K562 (cell line): Measurements from ENCODE around the gene MRTFB. TPM values are rescaled to one million over a fixed set of nuclear protein-coding genes. Genes with fewer than 3 reads are reported as not detected.

Experiments used
- CHCHD3 ChIP-seq: fragments of 250-450 bp; sonication (Bioruptor Pico); IDR thresholded peaks from 2 replicates; pipeline ENCODE4 v2.1.2; 2022; ENCODE audit warnings: mild to moderate bottlenecking
- CREM ChIP-seq: IDR thresholded peaks from 2 replicates; pipeline ENCODE4 v1.6.1; 2014; ENCODE audit warnings: antibody characterized with exemption, low read depth
- FIP1L1 ChIP-seq: fragments of 200-400 bp; formaldehyde crosslinking; IDR thresholded peaks from 2 replicates; pipeline ENCODE4 v1.6.1; 2018; ENCODE audit warnings: mild to moderate bottlenecking, low read depth, low read length; ENCODE audit not compliant: poor library complexity, severe bottlenecking
- FOXA1 ChIP-seq: fragments of 450-650 bp; IDR thresholded peaks from 2 replicates; pipeline ENCODE4 v1.6.1; 2016; ENCODE audit warnings: mild to moderate bottlenecking, borderline replicate concordance
- HDAC8 ChIP-seq: fragments of 450-650 bp; IDR thresholded peaks from 2 replicates; pipeline ENCODE4 v1.6.1; 2016; ENCODE audit warnings: mild to moderate bottlenecking, missing genetic modification characterization, moderate library complexity, missing compliant biosample characterization
- IRF2 ChIP-seq: sonication (generic); formaldehyde crosslinking; IDR thresholded peaks from 2 replicates; pipeline ENCODE4 v1.8.1; 2022; ENCODE audit warnings: mild to moderate bottlenecking, missing genetic modification reagents
- MCM2 ChIP-seq: fragments of 450-650 bp; IDR thresholded peaks from 2 replicates; pipeline ENCODE4 v1.6.1; 2017; ENCODE audit warnings: low read depth, mild to moderate bottlenecking
- MNT ChIP-seq, 2 experiments: fragments of 450-650 bp; conservative IDR thresholded peaks; 2 replicates each; pipeline ENCODE4 v1.6.1; 2017; ENCODE audit warnings: mild to moderate bottlenecking in 2 of 2, moderate library complexity in 2 of 2
- RBM22 ChIP-seq: fragments of 200-400 bp; formaldehyde crosslinking; IDR thresholded peaks from 2 replicates; pipeline ENCODE4 v1.6.1; 2018; ENCODE audit warnings: low read length, low read depth; ENCODE audit not compliant: poor library complexity, severe bottlenecking
- RBM25 ChIP-seq: fragments of 200-400 bp; formaldehyde crosslinking; IDR thresholded peaks from 2 replicates; pipeline ENCODE4 v1.6.1; 2018; ENCODE audit warnings: low read length, low read depth, moderate library complexity; ENCODE audit not compliant: severe bottlenecking
- RNF219 ChIP-seq: fragments of 250-450 bp; sonication (Bioruptor Pico); IDR thresholded peaks from 2 replicates; pipeline ENCODE4 v1.5.0; 2022; ENCODE audit warnings: mild to moderate bottlenecking
- SMARCE1 ChIP-seq: fragments of 450-650 bp; IDR thresholded peaks from 2 replicates; pipeline ENCODE4 v1.7.1; 2016; ENCODE audit warnings: mild to moderate bottlenecking
- TCF7L2 ChIP-seq: fragments of 150-350 bp; IDR thresholded peaks from 2 replicates; pipeline ENCODE4 v1.6.1; 2016; ENCODE audit warnings: low read depth, mild to moderate bottlenecking, low read length, moderate library complexity
- TFAM ChIP-seq: fragments of 250-450 bp; sonication (Bioruptor Pico); conservative IDR thresholded peaks from 2 replicates; pipeline ENCODE4 v1.5.0; 2021; ENCODE audit warnings: mild to moderate bottlenecking, moderate library complexity
- TFAP4 ChIP-seq: sonication (generic); formaldehyde crosslinking; IDR thresholded peaks from 2 replicates; pipeline ENCODE4 v1.8.0; 2022; ENCODE audit warnings: missing genetic modification reagents, mild to moderate bottlenecking, moderate library complexity, borderline replicate concordance
- THAP7 ChIP-seq: fragments of 250-450 bp; sonication (Bioruptor Pico); IDR thresholded peaks from 2 replicates; pipeline ENCODE4 v1.5.0; 2021
- ZFP30 ChIP-seq: fragments of 250-450 bp; sonication (Bioruptor Pico); IDR thresholded peaks from 2 replicates; pipeline ENCODE4 v1.8.0; 2022; ENCODE audit warnings: moderate library complexity, mild to moderate bottlenecking, inconsistent platforms, borderline replicate concordance
- ZNF197 ChIP-seq: fragments of 200-800 bp; sonication (Bioruptor generic); IDR thresholded peaks from 2 replicates; pipeline ENCODE4 v1.6.1; 2016; ENCODE audit warnings: low read depth, missing genetic modification characterization, missing compliant biosample characterization
- ZNF354B ChIP-seq: fragments of 250-450 bp; sonication (Bioruptor Pico); IDR thresholded peaks from 2 replicates; pipeline ENCODE4 v1.4.0; 2020
- ZNF77 ChIP-seq: fragments of 250-450 bp; sonication (Bioruptor Pico); IDR thresholded peaks from 2 replicates; pipeline ENCODE4 v1.5.0; 2020
- polyA plus RNA-seq, 8 experiments: library from polyadenylated mRNA; depleted of rRNA in 4 of 8; stranded (reverse) in 5 of 8; unstranded in 3 of 8; fragments of >200 nt; fragmentation: Nextera tagmentation in 2 of 8; fragmentation: Illumina TruSeq in 1 of 8; extraction: Ambion mirVana in 2 of 8; extraction: Trizol in 1 of 8; gene quantifications; 2 replicates each; pipeline versions ENCODE4 v1.2.1 to v1.2.3, GENCODE V29; 2011 to 2014; ENCODE audit warnings: inconsistent platforms in 1 of 8, missing spikeins in 1 of 8
- total RNA-seq, 7 experiments: library from RNA; depleted of rRNA in 6 of 7; stranded (reverse); fragments of >200 nt in 6 of 7; fragmentation: Illumina TruSeq in 2 of 7; extraction: Trizol in 2 of 7; gene quantifications; 2 replicates each; pipeline versions ENCODE4 v1.2.1 to v1.2.3, GENCODE V29; 2011 to 2021; ENCODE audit warnings: low replicate concordance in 1 of 7

Gene MRTFB
- total and polyA plus RNA-seq, 9 of the 15 experiments (the other 6 are each of a cell fraction or from before 2014, with no cell fraction given), result 2.2 to 12.7 (median 7.0) TPM

GRCh38 chr16:14301169-14302030 is 230.3 kb downstream of the MRTFB start (continued):
- TF ChIP-seq IRF2 (CRISPR knock-in tag) (no peak), RBM25 (no peak), ZNF354B (CRISPR knock-in tag) (no peak), FOXA1 (no peak), CHCHD3 (CRISPR knock-in tag) (no peak), HDAC8 (tag) (no peak), MNT (conservative IDR thresholded peaks at IDR 0.05) (0 out of 4 replicates have a peak, but pooled peaks have one; percentile 13 to 17), ZFP30 (CRISPR knock-in tag) (no peak), RBM22 (no peak), ZNF77 (CRISPR knock-in tag) (no peak), RNF219 (CRISPR knock-in tag) (no peak), THAP7 (CRISPR knock-in tag) (no peak), CREM (0 out of 2 replicates have a peak, but pooled peaks have one; percentile 10), ZNF197 (no peak), MCM2 (no peak), SMARCE1 (no peak), TCF7L2 (no peak), FIP1L1 (no peak), TFAM (CRISPR knock-in tag) (no peak), TFAP4 (0 out of 2 replicates have a peak, but pooled peaks have one; percentile 7)
